ENCODE data around the gene MMP12.

The MMP12 gene

DNA sequence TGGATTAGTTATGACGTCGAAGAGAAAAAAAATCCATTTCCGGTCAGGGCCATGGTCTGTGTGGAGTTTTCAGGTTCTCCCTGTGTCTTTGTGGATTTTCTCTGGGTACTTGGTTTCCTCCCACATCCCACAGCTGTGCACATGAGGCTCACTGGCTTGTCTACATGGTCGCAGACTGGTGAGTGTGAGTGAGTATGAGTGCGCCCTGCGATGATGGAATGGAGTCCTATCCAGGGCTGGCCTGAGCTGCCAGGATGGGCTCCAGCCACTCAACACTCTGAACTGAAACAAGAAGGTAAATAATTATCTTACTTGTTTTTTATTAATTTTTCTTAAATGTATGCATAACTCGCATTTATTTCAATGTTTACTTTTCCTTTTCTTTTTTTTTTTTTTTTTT is 42.2 kb downstream of the MMP12 start:
- H3K4me3 ChIP-seq (ENCODE audit: insufficient read length, low read depth): no peak overlapping the region
- no peaks in the 10 kb centered on the region for H3K27me3 ChIP-seq (ENCODE audit: insufficient read depth, insufficient read length)
- no peaks in the 10 kb centered on the region for H3K36me3 ChIP-seq (ENCODE audit: insufficient read depth, insufficient read length, low read length)
- no peaks in the 10 kb centered on the region for H3K4me1 ChIP-seq (ENCODE audit: insufficient read depth, insufficient read length)
- DNase-seq (ENCODE audit: low read depth, low spot score): no peak
- no peak overlapping the region for H3K9ac ChIP-seq (ENCODE audit: insufficient read length, low read depth)
- no peak for TF ChIP-seq ZNF274 (IDR thresholded peaks at IDR 0.05; ENCODE audit: low read depth, low read length)
- TF ChIP-seq SUZ12 (IDR thresholded peaks at IDR 0.05; ENCODE audit: extremely low read depth, insufficient read depth, insufficient read length): no peak
- TF ChIP-seq YY1 (IDR thresholded peaks at IDR 0.05; ENCODE audit: insufficient read depth, insufficient read length): no peak
- H3K9me3 ChIP-seq (ENCODE audit: insufficient read depth, low read length): no peaks in the 10 kb centered on the region

DNA sequence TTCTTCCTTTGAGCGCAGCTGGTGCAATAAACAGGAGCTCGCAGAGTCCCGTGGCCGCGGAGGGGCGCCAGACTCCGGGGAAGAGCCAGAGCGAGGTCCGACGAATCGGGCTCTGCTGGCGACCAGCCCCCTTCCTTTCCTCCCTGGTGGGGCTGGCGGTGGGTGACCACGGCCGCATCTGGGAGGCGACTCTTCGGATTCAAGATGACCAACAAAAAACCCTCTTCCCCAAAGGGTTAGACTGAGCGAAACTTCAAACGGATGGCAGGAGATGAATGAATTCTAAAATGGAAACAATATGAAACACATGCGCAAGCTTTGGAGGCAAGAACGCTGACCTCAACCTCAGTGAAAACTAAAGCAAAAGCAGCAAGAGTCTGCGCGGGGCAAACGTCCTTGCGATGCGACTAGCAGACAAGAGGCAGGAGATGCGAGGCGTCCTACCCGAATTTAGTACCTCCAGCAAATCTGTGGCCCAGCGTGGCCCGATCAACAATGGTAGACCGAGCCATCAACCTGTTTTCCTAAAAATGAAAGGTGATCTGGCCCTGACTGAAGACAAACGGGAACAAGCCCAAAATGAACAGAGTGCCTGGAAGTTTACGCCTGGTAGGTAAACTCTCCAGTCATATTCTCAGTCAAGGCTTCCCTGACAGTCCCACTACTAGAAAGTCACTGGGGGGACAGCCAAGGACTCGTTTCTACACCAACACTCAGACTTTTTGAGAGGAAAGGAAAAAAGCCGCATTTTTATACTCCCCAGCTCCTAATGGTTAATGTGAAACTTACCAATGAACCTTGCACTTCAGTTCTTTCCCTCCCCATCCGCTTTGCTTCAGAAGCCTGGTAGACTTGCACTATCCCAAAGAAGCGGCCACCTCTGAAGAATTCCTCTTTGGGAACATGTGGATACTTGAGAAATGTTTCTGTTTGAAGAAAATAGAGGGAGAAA is 43.0 kb downstream of the MMP12 start:
- Histone ChIP-seq H3K9me3 (ENCODE audit: insufficient read depth, low read length) (no peaks in the 10 kb centered on the region), H3K4me1 (ENCODE audit: insufficient read depth, insufficient read length) (no peaks in the 10 kb centered on the region), H3K4me3 (ENCODE audit: insufficient read length, low read depth) (no peak overlapping the region), H3K9ac (ENCODE audit: insufficient read length, low read depth) (no peak overlapping the region), H3K27me3 (ENCODE audit: insufficient read depth, insufficient read length) (no peaks in the 10 kb centered on the region), H3K36me3 (ENCODE audit: insufficient read depth, insufficient read length, low read length) (no peaks in the 10 kb centered on the region)
- TF ChIP-seq SUZ12 (IDR thresholded peaks at IDR 0.05; ENCODE audit: extremely low read depth, insufficient read depth, insufficient read length) (no peak), YY1 (IDR thresholded peaks at IDR 0.05; ENCODE audit: insufficient read depth, insufficient read length) (no peak), ZNF274 (IDR thresholded peaks at IDR 0.05; ENCODE audit: low read depth, low read length) (no peak)
- DNase-seq (ENCODE audit: low read depth, low spot score): no peak

DNA sequence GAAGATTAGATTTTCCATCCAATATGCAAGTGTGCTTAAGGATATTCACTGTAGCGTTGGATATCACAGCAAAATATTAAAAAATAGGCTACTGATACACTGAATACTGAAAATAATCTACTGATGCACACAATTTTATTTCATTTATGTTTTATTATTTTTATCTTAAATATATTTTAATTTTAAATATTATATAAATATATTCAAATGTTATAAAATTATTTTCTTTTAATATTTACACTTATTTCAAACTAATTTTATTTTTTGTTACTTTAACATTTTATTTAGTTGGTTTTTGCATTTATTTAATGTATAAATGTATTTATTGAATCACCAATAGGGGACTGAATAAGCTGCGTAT is 43.7 kb downstream of the MMP12 start:
- no peak for DNase-seq (ENCODE audit: low read depth, low spot score)
- Histone ChIP-seq H3K27me3 (ENCODE audit: insufficient read depth, insufficient read length) (no peaks in the 10 kb centered on the region), H3K9ac (ENCODE audit: insufficient read length, low read depth) (no peak overlapping the region), H3K9me3 (ENCODE audit: insufficient read depth, low read length) (no peaks in the 10 kb centered on the region), H3K4me3 (ENCODE audit: insufficient read length, low read depth) (no peak overlapping the region), H3K4me1 (ENCODE audit: insufficient read depth, insufficient read length) (no peaks in the 10 kb centered on the region), H3K36me3 (ENCODE audit: insufficient read depth, insufficient read length, low read length) (no peaks in the 10 kb centered on the region)
- TF ChIP-seq SUZ12 (IDR thresholded peaks at IDR 0.05; ENCODE audit: extremely low read depth, insufficient read depth, insufficient read length): no peak
- no peak for TF ChIP-seq ZNF274 (IDR thresholded peaks at IDR 0.05; ENCODE audit: low read depth, low read length)
- no peak for TF ChIP-seq YY1 (IDR thresholded peaks at IDR 0.05; ENCODE audit: insufficient read depth, insufficient read length)

DNA sequence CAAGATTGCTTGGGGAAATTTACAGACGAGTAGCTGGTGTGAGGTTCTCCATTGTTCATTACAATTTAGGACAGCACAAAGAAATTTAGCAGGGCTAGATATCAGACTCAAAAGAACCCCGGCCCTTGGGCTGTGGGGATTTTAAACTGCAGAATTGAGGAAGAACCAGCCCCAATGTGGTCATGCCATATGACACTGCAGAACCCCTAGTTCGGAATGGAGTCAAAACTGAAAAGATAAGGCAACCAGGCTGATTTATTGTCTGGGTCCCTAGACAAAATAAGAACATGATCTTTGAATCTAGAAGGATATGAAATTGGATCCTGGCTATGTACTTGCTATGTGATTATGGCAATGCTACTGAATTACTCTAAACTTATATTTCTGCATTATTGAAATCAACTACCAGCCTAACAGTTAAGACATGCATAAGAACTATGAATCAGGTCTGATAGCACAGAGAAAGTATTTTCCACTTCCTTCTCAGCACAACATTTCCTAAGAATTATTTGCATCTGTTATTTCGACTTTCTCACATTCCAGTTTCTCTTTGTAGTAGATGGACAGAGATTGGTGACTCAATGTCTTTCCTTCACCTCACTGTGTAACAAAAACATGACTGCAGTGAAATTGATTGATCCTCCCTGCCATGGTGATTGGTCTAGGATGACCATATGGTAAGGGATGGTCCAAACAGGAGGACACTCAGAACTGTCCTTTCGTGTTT is 44.6 kb downstream of the MMP12 start:
- no peaks in the 10 kb centered on the region for H3K4me1 ChIP-seq (ENCODE audit: insufficient read depth, insufficient read length)
- no peaks in the 10 kb centered on the region for H3K9me3 ChIP-seq (ENCODE audit: insufficient read depth, low read length)
- no peak overlapping the region for H3K9ac ChIP-seq (ENCODE audit: insufficient read length, low read depth)
- no peak overlapping the region for H3K4me3 ChIP-seq (ENCODE audit: insufficient read length, low read depth)
- H3K27me3 ChIP-seq (ENCODE audit: insufficient read depth, insufficient read length): no peaks in the 10 kb centered on the region
- TF ChIP-seq ZNF274 (IDR thresholded peaks at IDR 0.05; ENCODE audit: low read depth, low read length): no peak
- no peak for TF ChIP-seq SUZ12 (IDR thresholded peaks at IDR 0.05; ENCODE audit: extremely low read depth, insufficient read depth, insufficient read length)
- no peak for DNase-seq (ENCODE audit: low read depth, low spot score)
- H3K36me3 ChIP-seq (ENCODE audit: insufficient read depth, insufficient read length, low read length): no peaks in the 10 kb centered on the region

DNA sequence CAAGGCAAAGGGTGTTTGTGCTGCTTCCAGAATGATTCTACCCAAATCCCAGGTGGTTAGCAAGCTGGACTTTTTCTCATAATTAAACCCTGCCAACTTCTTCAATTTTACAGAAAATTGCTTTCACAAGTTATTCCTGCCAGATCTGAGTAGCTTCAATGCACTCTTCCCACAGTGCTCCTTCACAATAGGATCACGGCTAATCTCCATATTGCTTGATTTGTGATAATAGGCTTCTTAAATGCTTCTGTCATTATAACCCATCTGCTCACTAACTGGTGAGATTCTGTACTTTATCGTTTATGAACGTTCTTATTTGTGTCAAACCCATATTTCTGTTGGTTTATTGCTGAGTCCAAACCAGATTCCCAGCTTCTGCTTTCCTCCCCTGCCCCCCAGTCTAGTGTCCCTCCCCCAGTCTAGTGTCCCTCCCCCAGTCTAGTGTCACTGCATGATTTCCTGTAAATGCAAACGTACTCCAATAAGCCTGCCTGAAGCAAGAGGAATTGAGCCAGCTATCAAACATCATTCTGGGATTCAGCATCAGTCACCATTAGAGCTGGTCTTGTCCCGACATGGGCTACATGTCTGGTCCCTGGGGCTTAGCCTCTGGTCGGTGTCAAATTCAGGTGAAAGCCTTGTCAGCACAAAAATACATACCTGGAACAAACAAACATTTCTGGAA is 45.3 kb downstream of the MMP12 start:
- no peaks in the 10 kb centered on the region for H3K27me3 ChIP-seq (ENCODE audit: insufficient read depth, insufficient read length)
- no peaks in the 10 kb centered on the region for H3K4me1 ChIP-seq (ENCODE audit: insufficient read depth, insufficient read length)
- no peak for TF ChIP-seq ZNF274 (IDR thresholded peaks at IDR 0.05; ENCODE audit: low read depth, low read length)
- no peak for TF ChIP-seq YY1 (IDR thresholded peaks at IDR 0.05; ENCODE audit: insufficient read depth, insufficient read length)
- TF ChIP-seq SUZ12 (IDR thresholded peaks at IDR 0.05; ENCODE audit: extremely low read depth, insufficient read depth, insufficient read length): no peak
- DNase-seq (ENCODE audit: low read depth, low spot score): no peak
- H3K9me3 ChIP-seq (ENCODE audit: insufficient read depth, low read length): no peaks in the 10 kb centered on the region
- H3K9ac ChIP-seq (ENCODE audit: insufficient read length, low read depth): no peak overlapping the region
- no peak overlapping the region for H3K4me3 ChIP-seq (ENCODE audit: insufficient read length, low read depth)
- H3K36me3 ChIP-seq (ENCODE audit: insufficient read depth, insufficient read length, low read length): no peaks in the 10 kb centered on the region

DNA sequence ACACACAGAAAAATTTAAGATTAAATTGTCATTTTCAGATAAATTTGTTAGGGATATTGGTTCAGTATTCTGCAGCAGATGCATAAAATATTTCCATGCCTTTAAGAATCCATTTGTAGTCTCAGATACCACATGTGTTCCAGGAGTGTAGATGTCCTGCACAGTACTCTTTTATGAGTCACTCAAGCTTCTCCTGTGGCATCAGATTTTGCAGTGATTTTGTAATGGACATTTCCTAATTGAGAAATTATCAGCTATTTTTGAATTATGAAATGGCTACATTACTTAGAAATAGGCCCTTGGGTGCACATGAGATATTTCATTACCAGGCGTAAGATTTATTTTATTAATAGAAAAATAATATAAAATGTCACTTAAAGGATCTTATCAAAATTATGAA is 50.2 kb downstream of the MMP12 start:
- Histone ChIP-seq H3K9ac (ENCODE audit: insufficient read length, low read depth) (no peak overlapping the region), H3K36me3 (ENCODE audit: insufficient read depth, insufficient read length, low read length) (no peaks in the 10 kb centered on the region), H3K4me3 (ENCODE audit: insufficient read length, low read depth) (no peak overlapping the region), H3K9me3 (ENCODE audit: insufficient read depth, low read length) (no peaks in the 10 kb centered on the region), H3K4me1 (ENCODE audit: insufficient read depth, insufficient read length) (no peaks in the 10 kb centered on the region), H3K27me3 (ENCODE audit: insufficient read depth, insufficient read length) (no peaks in the 10 kb centered on the region)
- TF ChIP-seq ZNF274 (IDR thresholded peaks at IDR 0.05; ENCODE audit: low read depth, low read length): no peak
- no peak for TF ChIP-seq YY1 (IDR thresholded peaks at IDR 0.05; ENCODE audit: insufficient read depth, insufficient read length)
- TF ChIP-seq SUZ12 (IDR thresholded peaks at IDR 0.05; ENCODE audit: extremely low read depth, insufficient read depth, insufficient read length): no peak
- DNase-seq (ENCODE audit: low read depth, low spot score): no peak

DNA sequence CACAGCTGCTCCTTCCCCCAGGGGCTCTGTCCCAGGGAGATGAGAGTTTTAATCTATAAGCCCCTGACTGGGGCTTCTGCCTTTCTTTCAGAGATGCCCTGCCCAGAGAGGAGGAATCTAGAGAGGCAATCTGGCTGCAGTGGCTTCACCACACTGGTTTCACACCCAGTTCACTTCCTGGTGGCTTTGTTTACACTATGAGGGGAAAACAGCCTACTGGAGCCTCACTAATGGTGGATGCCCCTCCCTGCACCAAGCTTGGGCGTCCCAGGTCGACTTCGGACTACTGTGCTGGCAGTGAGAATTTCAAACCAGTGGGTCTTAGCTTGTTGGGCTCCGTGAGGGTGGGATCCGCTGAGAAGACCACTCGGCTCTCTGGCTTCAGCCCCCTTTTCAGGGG is 55.3 kb downstream of the MMP12 start:
- no peaks in the 10 kb centered on the region for H3K4me1 ChIP-seq (ENCODE audit: insufficient read depth, insufficient read length)
- DNase-seq (ENCODE audit: low read depth, low spot score): no peak
- H3K9ac ChIP-seq (ENCODE audit: insufficient read length, low read depth): no peak overlapping the region
- no peaks in the 10 kb centered on the region for H3K36me3 ChIP-seq (ENCODE audit: insufficient read depth, insufficient read length, low read length)
- H3K9me3 ChIP-seq (ENCODE audit: insufficient read depth, low read length): no peaks in the 10 kb centered on the region
- no peak overlapping the region for H3K4me3 ChIP-seq (ENCODE audit: insufficient read length, low read depth)
- H3K27me3 ChIP-seq (ENCODE audit: insufficient read depth, insufficient read length): no peaks in the 10 kb centered on the region
- TF ChIP-seq YY1 (IDR thresholded peaks at IDR 0.05; ENCODE audit: insufficient read depth, insufficient read length): no peak
- TF ChIP-seq ZNF274 (IDR thresholded peaks at IDR 0.05; ENCODE audit: low read depth, low read length): no peak
- TF ChIP-seq SUZ12 (IDR thresholded peaks at IDR 0.05; ENCODE audit: extremely low read depth, insufficient read depth, insufficient read length): no peak

All from NT2/D1 (cell line).